Measurements from ENCODE around the gene ZNF423. TPM values are rescaled to one million over a fixed set of nuclear protein-coding genes. Genes with fewer than 3 reads are reported as not detected.

The ZNF423 gene
- polyA plus RNA-seq, 3 donors = 24.8 to 33.2 (median 25.8) TPM

GRCh38 chr16:49810831-49811230 lies 45.1 kb downstream of the ZNF423 start:
- no peak for DNase-seq (ENCODE audit: extremely low read depth in 1 of 11, low read depth in 9 of 11, low spot score in 4 of 11)

DNA sequence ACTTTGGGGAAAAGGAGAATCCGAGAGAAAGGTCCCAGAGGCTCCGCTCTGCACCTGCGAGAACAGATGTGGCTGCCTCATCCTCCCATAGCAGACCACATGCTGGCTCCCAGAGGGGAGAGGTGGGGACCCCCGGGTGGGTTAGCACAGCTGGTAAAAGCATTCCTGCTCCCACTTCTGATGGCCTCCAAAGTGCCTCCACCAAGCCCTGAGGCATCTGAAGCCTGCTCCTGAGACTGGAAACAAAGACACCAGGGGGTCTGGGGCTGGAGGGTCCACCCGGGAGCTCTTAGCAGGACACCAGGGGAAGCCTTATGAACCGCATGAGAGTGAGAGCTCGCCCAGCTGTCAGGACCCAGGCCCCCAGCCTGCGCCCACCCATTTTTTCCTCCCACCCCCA lies 46.4 kb downstream of the ZNF423 start:
- DNase-seq (ENCODE audit: extremely low read depth in 1 of 11, low read depth in 9 of 11, low spot score in 4 of 11) = no peak

GRCh38 chr16:49809062-49809461 lies 46.9 kb downstream of the ZNF423 start:
- DNase-seq (ENCODE audit: extremely low read depth in 1 of 11, low read depth in 9 of 11, low spot score in 4 of 11) = no peak

DNA sequence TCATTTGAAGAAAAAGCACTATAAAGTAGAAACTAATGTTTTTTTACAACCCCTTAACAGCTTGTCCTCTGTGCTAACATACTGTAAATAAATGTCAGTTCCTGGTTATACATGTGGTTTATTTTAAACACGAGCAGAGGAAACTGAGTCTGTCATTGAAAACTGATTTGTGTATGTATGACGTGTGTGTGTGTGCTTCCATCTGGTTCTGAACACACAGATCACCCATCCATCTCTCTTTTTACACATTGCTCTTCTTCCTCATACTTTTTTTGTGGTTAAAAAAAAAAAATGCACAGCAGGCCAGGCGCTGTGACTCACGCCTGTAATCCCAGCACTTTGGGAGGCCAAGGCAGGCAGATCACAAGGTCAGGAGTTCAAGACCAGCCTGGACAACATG lies 49.5 kb downstream of the ZNF423 start:
- peak in 2 of 11 donors; percentile 37 to 41 for DNase-seq (ENCODE audit: extremely low read depth in 1 of 11, low read depth in 9 of 11, low spot score in 4 of 11)

DNA sequence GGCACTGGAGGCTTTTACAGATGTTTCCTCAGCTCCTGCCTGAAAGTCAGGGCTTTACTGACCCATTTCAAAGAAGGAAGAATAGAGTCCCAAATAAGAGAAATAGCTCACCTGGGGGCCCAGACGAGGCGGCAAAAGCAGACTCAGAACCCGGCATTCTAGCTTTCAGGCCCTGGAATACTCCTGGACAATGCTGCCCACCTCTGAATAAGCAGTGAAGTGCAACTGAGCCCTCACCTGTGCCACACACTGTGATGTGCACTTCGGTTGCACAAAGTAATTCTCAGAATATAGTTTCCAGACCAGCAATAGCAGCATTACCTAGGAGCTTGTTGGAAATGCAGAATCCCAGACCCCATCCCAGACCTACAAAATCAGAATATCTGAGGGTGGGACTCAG lies 54.6 kb downstream of the ZNF423 start:
- no peak for DNase-seq (ENCODE audit: extremely low read depth in 1 of 11, low read depth in 9 of 11, low spot score in 4 of 11)

- DNase-seq (ENCODE audit: extremely low read depth in 1 of 11, low read depth in 9 of 11, low spot score in 4 of 11) = no peak
Measured at GRCh38 chr16:49800876-49801275, 55.0 kb downstream of the ZNF423 start.

DNA sequence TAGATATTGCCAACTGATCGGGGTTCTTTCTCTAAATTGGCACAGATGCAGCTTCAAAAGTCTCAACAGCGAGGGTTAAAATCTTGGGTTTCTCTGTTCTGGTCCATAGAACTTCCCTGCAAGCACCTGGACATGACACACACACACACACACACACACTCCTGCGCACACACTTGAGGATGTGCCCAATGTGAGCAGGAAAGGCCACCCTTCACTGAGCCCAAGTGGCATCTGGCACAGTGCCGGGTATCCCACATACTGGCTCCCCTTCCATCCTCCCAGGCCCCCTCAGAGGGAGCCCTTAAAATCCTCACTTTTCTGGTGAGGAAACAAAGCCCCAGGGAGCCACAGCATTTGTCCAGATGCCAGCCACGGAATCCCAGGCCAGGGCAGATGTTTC lies 55.5 kb downstream of the ZNF423 start:
- DNase-seq (ENCODE audit: extremely low read depth in 1 of 11, low read depth in 9 of 11, low spot score in 4 of 11) = no peak

DNA sequence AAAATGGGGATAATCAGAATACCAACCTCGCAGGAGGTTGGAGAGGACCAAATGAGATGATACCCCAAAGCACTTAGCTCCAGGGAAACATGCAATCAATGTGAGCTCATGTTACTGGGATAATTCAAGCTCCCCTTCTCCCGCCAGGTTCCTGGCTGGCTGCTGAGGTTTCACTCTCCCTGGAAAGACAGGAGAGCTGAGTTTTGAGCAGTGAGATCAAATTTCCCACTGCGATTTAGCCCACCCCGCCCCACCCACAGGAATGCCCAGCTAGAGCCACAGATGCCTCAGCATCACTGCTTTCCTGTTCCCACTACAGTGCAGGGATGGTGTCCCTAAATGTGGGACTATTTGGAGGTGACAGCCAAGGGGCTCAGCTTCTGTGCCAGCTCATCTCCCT lies 56.7 kb downstream of the ZNF423 start:
- DNase-seq (ENCODE audit: extremely low read depth in 1 of 11, low read depth in 9 of 11, low spot score in 4 of 11) = no peak

GRCh38 chr16:49795513-49795912 lies 60.4 kb downstream of the ZNF423 start:
- no peak for DNase-seq (ENCODE audit: extremely low read depth in 1 of 11, low read depth in 9 of 11, low spot score in 4 of 11)

GRCh38 chr16:49793244-49793643 lies 62.7 kb downstream of the ZNF423 start:
- no peak for DNase-seq (ENCODE audit: extremely low read depth in 1 of 11, low read depth in 9 of 11, low spot score in 4 of 11)

GRCh38 chr16:49789616-49790015 lies 66.3 kb downstream of the ZNF423 start:
- no peak for DNase-seq (ENCODE audit: extremely low read depth in 1 of 11, low read depth in 9 of 11, low spot score in 4 of 11)

DNA sequence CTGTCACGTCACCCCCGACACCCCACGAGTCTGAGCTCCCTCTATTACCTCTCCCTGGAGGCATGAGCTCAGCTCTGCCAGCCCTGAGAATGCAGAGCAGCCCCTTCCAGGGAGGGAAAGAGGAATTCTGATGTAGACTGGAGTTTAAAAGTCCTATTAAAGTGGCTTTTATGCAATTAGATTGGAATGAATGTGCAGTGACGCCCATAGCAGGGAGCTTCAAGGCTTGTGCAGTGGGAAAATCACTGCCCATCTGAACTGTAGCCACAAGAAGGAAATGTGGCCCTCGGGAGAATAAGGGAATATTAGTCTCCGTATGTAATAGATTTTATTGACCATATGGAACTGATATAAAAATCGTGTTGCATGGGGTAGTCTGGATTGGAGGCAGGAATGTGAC lies 66.9 kb downstream of the ZNF423 start:
- DNase-seq (ENCODE audit: extremely low read depth in 1 of 11, low read depth in 9 of 11, low spot score in 4 of 11) = no peak

GRCh38 chr16:49788572-49788971 lies 67.3 kb downstream of the ZNF423 start:
- DNase-seq (ENCODE audit: extremely low read depth in 1 of 11, low read depth in 9 of 11, low spot score in 4 of 11) = no peak

- DNase-seq (ENCODE audit: extremely low read depth in 1 of 11, low read depth in 9 of 11, low spot score in 4 of 11) = no peak
Measured at GRCh38 chr16:49786926-49787557, 68.9 kb downstream of the ZNF423 start.

GRCh38 chr16:49785970-49786369 lies 69.9 kb downstream of the ZNF423 start:
- DNase-seq (ENCODE audit: extremely low read depth in 1 of 11, low read depth in 9 of 11, low spot score in 4 of 11) = no peak

DNA sequence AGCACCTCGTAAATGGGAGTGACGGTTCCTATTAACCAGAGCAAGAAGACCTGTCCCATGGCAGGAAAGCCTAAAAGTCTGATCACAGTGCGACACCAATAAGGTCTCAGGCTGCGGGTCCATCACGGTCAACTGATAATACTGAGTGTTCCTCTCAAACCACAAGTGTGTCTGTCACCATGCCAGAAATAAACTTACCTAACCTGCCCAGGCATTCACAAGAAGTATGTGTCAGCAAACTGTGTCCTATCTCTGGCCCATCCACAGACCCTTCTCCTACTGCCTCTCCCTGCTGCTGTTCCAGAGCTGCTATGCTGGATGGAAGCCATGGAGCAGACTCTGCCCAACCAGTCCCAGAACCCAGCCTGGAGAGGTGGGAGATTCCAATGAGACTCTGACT lies 73.5 kb downstream of the ZNF423 start:
- no peak for DNase-seq (ENCODE audit: extremely low read depth in 1 of 11, low read depth in 9 of 11, low spot score in 4 of 11)

GRCh38 chr16:49781401-49781800 lies 74.5 kb downstream of the ZNF423 start:
- DNase-seq (ENCODE audit: extremely low read depth in 1 of 11, low read depth in 9 of 11, low spot score in 4 of 11) = no peak

DNA sequence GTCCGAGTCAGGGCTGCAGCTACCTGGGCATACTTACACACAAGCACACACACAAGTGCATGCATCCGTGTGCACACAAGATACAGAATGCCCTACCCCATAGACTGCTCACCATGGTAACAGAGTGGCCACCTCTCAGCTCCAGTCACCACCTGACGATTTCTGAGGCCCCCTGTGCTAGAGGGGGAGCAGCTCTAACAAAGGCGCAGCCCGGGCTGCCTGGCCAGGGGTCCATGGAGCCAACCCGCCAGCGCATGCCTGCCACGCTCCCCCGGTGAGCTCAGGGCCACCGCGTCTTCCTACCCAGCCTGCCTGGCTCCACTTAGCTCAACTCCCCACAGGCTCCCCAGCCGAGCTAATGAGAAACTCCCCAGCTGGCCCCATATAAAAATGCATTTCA lies 75.5 kb downstream of the ZNF423 start:
- DNase-seq (ENCODE audit: extremely low read depth in 1 of 11, low read depth in 9 of 11, low spot score in 4 of 11) = no peak

DNA sequence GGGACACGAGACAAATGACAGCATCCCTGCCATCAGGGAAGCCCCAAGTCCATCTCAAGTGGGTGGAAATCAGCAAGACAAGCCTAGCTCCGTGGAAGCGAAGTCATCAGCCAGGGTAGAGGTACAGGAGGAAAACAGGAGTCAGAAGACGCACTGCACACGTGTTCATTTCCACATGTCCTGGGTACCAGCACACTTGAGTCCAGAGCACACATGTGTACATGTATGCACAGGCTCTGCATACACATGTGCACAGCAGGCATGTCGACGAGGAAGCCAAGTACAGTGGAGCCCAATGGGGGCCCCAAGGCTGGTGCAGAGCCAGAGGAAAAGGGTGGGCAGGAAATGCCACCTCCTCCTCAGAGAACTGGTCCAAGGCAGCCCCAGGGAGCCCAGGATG lies 75.9 kb downstream of the ZNF423 start:
- no peak for DNase-seq (ENCODE audit: extremely low read depth in 1 of 11, low read depth in 9 of 11, low spot score in 4 of 11)

DNA sequence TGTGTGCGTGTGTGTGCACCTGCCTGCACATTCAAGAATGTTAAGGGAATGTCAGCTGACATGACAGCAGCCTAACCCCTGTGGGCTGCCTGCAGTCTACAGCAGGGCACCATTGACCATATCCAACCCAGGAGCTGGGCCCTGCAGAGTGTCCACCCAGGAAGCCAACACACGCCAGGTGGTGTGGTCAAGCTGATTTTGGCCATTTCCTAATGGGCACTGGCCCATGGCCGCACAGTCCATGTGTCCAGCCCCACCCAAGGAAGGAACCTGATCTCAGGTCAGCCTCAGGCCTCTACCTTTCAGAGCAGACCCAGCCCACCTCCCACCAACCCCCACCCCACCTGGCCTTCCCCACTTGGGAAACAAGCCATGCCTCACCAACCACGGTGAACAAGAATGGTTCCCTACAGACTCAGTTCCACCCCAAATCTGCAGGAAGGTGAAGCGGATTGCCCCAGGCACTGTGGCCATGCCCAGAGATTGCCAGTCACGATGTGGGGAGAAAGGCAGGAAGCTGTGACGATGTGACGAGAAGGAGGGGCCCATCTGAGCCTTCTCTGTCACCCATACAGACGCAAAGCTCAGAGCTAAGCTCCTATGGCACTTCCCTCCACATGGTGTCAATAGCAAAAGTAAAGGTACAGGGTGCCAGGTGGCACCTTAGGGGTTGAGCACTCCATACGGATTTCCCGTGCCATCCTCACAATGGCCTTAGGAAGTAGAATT lies 77.5 kb downstream of the ZNF423 start:
- DNase-seq (ENCODE audit: extremely low read depth in 1 of 11, low read depth in 9 of 11, low spot score in 4 of 11) = no peak

DNA sequence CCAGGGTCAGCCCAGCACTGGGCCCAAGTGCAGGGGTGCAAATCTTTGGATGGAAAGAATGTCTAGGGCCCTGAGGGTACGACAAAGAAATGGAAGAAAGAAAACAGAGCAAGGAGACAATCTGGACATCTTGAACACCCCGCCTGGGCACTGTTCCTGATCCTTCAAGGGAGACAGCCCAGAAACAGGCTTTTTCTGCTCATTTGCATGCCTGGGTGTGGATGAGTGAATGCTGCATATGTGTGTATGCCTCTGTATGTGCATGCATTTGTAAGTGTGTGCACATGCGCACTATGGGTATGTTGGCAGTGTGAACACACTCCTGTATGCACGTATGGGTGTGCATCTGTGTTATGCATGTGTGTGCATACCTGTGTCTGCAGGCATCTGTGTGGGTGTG lies 79.2 kb downstream of the ZNF423 start:
- no peak for DNase-seq (ENCODE audit: extremely low read depth in 1 of 11, low read depth in 9 of 11, low spot score in 4 of 11)
